Neutrophil (primary cell): ENCODE data around the gene TJAP1.

Experiments used
- H3K27ac ChIP-seq: fragments of 200-600 bp; sonication (generic); 2 replicates; pipeline ENCODE4 v1.5.1; 2016; ENCODE audit warnings: mild to moderate bottlenecking, moderate library complexity
- H3K27me3 ChIP-seq: fragments of 200-600 bp; sonication (generic); 2 replicates; pipeline ENCODE4 v1.6.0; 2016; ENCODE audit warnings: mild to moderate bottlenecking
- H3K36me3 ChIP-seq: fragments of 200-600 bp; sonication (generic); 2 replicates; pipeline ENCODE4 v1.5.1; 2017
- H3K4me1 ChIP-seq, 2 experiments: fragments of 200-600 bp in 1 of 2; sonication (generic) in 1 of 2; 1 replicate in 1 of 2; 2 replicates in 1 of 2; pipeline versions ENCODE4 v1.5.1 to v1.6.1; 2013 to 2016; ENCODE audit warnings: low read depth in 1 of 2, low read length in 1 of 2, mild to moderate bottlenecking in 1 of 2, moderate library complexity in 1 of 2; ENCODE audit not compliant: control insufficient read depth in 1 of 2, insufficient read depth in 1 of 2
- H3K4me3 ChIP-seq, 2 experiments: fragments of 200-600 bp in 1 of 2; sonication (generic) in 1 of 2; 1 replicate in 1 of 2; 2 replicates in 1 of 2; pipeline ENCODE4 v1.5.1; 2013 to 2016; ENCODE audit warnings: low read depth in 1 of 2, low read length in 1 of 2, mild to moderate bottlenecking in 1 of 2, moderate library complexity in 1 of 2
- H3K9me3 ChIP-seq: fragments of 200-600 bp; sonication (generic); 2 replicates; pipeline ENCODE4 v1.5.1; 2016
- TF ChIP-seq, protein P1 (sequence below): fragments of 200-600 bp; sonication (generic); IDR thresholded peaks from 2 replicates; pipeline ENCODE4 v1.5.1; 2016; ENCODE audit warnings: antibody characterized with exemption

The TJAP1 gene

DNA sequence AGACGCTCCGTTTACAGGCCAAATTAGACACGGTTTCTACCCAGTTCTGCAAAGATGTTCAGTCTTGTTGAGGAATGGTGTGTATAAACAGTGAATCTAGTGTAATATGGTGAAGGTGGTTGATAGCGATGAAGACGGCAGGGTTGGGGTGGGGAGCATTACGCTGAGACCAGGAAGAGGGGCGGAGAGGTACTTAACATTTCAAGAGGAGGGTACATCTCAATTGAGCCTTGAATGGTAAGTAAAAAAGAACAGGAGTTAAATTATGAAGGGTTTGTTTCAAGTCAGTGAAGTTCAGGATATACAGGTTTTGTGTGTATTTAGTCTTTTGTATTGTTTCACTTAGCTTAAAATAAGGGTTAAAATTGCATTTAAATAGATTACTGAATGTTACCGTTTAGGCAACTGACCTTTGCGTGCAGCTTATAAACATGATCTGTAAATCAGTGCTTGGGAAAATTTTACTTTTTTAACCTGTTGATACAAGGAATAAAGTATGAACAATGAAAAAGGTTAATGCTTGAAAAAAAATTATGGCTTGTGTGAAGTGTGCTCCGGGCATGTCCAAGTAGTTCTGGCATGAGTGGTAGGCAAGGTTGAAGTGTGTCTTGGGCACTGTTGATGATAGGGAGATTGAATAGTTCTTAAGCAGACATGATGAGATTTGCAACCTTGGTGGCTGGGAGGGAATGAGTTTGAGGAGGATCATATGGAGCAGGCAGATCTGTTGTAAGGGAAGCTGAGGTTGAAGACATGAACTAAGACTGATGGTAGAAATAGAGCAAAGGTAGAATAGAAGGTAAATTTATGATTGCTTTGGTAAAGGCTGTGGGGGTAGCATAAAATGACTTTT, 40.4 kb downstream of the TJAP1 start:
- Histone ChIP-seq H3K9me3 (no peaks in the 10 kb centered on the region), H3K27ac (peak overlapping the region; percentile 94), H3K27me3 (no peaks in the 10 kb centered on the region), H3K36me3 (peaks cover 48% of the 10 kb centered on the region), H3K4me1 (peaks cover 30 to 35% of the 10 kb centered on the region in 2 experiments), H3K4me3 (peak overlapping the region; percentile 92 to 96)
- TF ChIP-seq, protein P1, sequence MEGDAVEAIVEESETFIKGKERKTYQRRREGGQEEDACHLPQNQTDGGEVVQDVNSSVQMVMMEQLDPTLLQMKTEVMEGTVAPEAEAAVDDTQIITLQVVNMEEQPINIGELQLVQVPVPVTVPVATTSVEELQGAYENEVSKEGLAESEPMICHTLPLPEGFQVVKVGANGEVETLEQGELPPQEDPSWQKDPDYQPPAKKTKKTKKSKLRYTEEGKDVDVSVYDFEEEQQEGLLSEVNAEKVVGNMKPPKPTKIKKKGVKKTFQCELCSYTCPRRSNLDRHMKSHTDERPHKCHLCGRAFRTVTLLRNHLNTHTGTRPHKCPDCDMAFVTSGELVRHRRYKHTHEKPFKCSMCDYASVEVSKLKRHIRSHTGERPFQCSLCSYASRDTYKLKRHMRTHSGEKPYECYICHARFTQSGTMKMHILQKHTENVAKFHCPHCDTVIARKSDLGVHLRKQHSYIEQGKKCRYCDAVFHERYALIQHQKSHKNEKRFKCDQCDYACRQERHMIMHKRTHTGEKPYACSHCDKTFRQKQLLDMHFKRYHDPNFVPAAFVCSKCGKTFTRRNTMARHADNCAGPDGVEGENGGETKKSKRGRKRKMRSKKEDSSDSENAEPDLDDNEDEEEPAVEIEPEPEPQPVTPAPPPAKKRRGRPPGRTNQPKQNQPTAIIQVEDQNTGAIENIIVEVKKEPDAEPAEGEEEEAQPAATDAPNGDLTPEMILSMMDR, result no peak

DNA sequence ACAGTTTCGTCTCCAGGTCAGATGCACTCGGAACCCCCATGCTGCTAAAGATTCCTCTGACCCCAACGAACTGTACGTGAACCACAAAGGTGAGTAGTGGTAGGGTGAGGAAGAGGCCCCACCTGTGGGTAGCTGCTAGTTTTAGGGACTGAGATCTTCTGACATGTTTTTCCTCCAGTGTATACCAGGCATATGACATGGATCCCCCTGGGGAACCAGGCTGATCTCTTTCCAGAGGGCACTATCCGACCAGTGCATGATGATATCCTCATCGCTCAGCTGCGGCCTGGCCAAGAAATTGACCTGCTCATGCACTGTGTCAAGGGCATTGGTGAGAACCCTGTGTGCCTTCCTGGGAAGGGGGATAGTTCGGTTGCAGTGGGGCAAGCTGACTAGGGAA, 42.7 kb downstream of the TJAP1 start:
- Histone ChIP-seq H3K4me3 (no peak overlapping the region), H3K4me1 (peaks cover 23 to 25% of the 10 kb centered on the region in 2 experiments), H3K27me3 (no peaks in the 10 kb centered on the region), H3K36me3 (peaks cover 44% of the 10 kb centered on the region), H3K27ac (no peak overlapping the region), H3K9me3 (no peaks in the 10 kb centered on the region)
- TF ChIP-seq, protein P1, result no peak

DNA sequence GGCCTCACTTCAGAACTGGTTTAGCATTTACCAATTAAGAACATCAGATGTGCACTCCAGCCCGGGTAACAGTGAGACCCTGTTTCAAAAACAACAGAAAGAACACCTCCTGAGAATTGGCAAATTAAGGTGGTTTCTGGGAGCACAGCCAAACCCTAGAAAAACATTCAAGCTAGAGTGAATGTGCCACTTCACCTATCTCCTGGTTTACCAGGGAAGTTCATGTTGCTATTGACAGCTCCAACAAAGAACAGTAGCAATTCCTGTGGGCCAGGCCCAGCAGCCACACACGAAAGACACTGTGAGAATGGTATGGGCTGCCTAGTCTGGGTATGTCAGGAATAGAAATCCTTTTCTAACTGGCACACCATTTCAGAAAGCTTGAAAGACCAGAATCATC, 44.5 kb downstream of the TJAP1 start:
- peaks cover 42% of the 10 kb centered on the region for H3K36me3 ChIP-seq
- no peak overlapping the region for H3K27ac ChIP-seq
- H3K9me3 ChIP-seq, result no peaks in the 10 kb centered on the region
- H3K4me3 ChIP-seq, result no peak overlapping the region
- TF ChIP-seq, protein P1, result no peak
- H3K27me3 ChIP-seq, result no peaks in the 10 kb centered on the region
- H3K4me1 ChIP-seq, result peaks cover 15 to 16% of the 10 kb centered on the region in 2 experiments

DNA sequence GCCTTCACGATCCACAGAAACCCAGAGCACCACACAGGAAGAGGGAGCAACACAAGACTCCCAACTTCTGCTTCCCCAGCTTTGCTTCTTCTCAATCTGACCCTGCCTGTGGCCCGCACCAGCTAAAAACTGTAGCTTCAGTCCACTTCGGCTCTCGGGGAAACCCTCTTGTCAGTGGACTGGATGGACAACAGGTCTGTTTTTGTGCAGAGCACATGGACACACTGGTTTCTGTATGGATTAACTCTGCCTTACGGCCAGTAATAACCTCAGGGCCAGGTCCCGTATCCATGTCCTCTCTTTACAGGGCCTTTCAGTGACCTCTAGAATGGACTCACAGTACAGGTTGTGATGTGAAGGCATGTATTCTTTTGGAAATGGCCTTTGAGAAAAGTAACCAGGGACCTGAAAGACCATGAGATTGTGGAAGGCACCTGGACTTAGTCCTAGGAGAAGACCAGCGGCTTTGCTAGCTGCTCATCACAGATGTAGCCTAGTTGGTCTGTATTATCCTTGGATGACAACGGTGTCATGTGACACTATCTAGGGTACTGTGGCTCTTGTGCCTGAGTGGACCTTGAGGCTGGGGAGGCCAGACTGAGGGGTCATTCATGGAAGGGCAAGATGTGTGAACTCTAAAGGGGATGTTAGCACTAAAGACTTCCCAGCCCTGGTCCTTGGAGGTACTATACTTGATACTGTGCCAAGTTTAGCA, 45.3 kb downstream of the TJAP1 start:
- TF ChIP-seq, protein P1, result no peak
- Histone ChIP-seq H3K9me3 (no peaks in the 10 kb centered on the region), H3K36me3 (peaks cover 48% of the 10 kb centered on the region), H3K4me3 (no peak overlapping the region), H3K27ac (no peak overlapping the region), H3K27me3 (no peaks in the 10 kb centered on the region), H3K4me1 (peaks cover 8% of the 10 kb centered on the region in 2 experiments)

DNA sequence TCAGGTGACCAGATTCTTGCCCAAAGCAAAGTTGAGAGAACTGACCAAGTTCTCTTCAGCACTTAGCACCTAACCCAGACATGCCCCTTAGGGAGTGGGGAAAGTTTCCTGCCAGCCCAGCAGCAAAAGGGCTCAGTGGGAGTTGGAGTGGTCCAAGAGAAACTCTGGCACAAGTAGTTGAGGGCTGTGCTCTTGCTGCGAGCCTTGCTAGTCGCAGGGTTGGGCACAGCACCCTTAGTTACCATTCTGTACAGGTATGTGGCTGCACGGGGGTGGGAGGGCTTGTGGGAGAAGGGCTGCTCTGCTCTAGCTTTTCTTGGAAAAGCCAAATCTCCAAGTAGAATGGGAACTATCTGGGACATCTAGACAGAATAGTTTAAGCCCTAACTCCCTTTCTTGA, 45.9 kb downstream of the TJAP1 start:
- no peaks in the 10 kb centered on the region for H3K9me3 ChIP-seq

More for the DNA sequence above, 45.9 kb downstream of the TJAP1 start:
- Histone ChIP-seq H3K36me3 (peaks cover 53% of the 10 kb centered on the region), H3K4me3 (no peak overlapping the region), H3K27me3 (no peaks in the 10 kb centered on the region), H3K4me1 (peaks cover 5% of the 10 kb centered on the region in 2 experiments), H3K27ac (no peak overlapping the region)
- TF ChIP-seq, protein P1, result no peak
